GM18909 (cell line): Measurements from ENCODE around the gene CCZ1B.
"Not testable (repeated sequence)": the region's sequence is repeated elsewhere in the genome, so short reads cannot be mapped to it uniquely, and the experiment has no call there.

Source experiments
- ATAC-seq: cut with Tn5 transposase; IDR thresholded peaks from one replicate; pipeline ENCODE4 v1.9.1; 2021; ENCODE audit warnings: mild to moderate bottlenecking; ENCODE audit not compliant: unreplicated experiment, poor library complexity

CCZ1B gene

GRCh38 chr7:6826151-6826550, at the start of gene CCZ1B:
Gene CCZ1B, minus strand, starts transcription at chr7:6826275. Its CDS starts 78 bp downstream, at chr7:6826197.
- ATAC-seq = peak; percentile 99

GRCh38 chr7:6875022-6875421, 48.9 kb upstream of the CCZ1B start:
- not testable (repeated sequence) for ATAC-seq

DNA sequence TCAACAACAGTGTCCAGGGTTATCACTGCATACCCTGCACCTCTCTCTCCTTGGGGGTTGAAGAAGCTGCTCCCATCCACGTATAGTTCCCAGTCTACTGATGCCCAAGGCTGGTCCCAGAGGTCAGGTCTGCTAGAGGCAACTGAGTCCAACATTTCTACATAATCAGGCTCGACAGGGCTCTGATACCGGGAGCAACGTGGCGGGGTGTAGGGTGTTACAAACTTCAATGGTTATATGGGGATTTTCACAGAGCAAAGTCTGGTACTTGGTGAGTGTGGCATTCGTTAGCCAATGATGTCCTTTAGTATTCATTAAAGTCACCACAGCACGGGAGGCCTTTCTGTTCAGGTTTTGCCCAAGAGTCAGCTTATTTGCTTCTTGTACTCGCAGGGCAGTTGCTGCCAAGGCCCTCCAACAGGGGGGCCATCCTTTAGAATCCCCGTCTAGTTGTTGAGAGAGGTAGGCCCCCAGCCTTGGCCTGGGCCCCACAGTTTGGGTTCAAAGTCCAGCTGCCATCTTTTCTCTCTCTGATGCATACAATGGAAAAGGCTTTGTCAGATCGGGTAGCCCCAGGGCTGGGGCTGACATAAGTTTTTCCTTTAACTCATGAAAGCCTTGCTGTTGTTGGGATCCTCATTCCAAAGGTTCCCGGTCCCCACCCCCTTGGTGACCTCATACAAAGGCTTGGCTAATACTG, 46.3 kb upstream of the CCZ1B start:
- ATAC-seq = not testable (repeated sequence)

DNA sequence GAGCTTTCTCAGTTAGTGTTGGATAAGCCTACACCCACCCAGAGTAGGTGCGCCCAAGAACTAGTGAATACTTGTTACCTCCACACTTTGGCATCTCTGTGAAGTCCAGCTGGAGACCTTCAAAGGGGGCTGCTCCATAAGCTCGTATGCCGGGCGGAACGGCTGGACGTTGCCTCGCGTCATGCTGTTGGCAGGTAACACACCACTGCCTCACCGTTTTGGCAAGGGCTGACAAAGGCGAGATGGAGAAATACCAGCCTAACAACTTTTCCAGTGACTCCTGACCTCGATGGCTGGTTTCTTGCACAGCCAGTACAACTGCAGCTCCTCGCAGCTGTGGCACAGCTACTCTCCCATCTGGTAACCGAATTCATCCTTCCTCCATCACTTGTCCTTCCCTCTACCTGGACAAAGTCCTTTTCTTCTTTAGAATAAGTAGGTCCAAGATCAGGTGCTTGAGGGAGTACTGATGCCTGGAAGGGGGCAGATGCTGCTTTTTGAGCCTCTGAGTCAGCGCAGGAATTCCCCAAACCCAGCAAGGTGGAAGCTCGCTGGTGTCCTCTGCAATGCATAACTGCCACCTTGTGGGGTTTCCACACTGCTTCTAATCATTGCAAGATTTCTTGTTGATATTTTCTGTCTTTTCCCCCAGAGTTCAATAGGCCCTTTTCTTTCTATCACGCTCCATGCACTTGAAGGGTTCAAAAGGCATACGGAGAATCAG, 45.5 kb upstream of the CCZ1B start:
- ATAC-seq = not testable (repeated sequence)

DNA sequence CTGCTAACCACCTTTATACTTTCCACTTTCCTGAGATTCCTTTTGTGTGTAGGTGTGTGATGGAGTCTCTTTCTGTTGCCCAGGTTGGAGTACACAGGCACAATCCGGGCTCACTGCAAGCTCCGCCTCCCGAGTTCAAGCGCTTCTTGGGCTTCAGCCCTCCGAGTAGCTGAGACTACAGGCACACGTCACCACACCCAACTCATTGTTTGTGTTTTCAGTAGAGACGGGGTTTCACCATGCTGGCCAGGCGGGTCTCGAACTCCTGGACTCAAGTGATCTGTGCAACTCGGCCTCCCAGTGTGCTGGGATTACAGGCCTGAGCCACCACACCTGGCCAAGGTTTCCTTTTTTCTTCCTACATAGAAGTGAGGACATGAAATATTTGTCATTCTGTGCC, 38.7 kb upstream of the CCZ1B start:
- not testable (repeated sequence) for ATAC-seq

DNA sequence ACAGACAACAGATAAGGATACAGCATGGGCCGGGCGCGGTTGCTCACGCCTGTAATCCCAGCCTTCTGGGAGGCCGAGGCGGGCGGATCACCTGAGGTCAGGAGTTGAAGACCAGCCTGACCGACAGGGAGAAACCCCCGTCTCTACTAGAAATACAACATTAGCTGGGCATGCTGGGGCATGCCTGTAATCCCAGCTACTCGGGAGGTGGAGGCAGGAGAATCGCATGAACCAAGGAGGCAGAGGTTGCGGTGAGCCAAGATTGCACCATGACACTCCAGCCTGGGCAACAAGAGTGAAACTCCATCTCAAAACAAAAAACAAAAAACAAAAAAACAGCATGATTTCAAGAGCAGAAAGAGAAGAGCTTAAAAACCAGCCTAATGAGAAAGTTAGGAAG, 38.1 kb upstream of the CCZ1B start:
- ATAC-seq = not testable (repeated sequence)

DNA sequence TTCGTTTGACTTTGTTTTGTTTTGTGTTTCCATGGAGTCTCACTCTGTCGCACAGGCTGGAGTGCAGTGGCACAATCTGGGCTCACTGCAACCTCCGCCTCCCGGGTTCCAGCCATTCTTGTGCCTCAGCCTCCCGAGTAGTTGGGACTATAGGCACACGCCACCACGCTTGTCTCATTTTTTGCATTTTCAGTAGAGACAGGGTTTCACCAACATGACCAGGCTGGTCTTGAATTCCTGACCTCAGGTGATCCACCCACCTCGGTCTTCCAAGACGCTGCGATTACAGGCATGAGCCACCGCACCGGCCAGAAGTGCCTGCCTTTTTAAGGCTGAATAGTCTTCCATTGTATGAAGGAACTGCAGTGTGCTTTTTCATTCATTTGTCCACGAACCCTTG, 36.8 kb upstream of the CCZ1B start:
- not testable (repeated sequence) for ATAC-seq

DNA sequence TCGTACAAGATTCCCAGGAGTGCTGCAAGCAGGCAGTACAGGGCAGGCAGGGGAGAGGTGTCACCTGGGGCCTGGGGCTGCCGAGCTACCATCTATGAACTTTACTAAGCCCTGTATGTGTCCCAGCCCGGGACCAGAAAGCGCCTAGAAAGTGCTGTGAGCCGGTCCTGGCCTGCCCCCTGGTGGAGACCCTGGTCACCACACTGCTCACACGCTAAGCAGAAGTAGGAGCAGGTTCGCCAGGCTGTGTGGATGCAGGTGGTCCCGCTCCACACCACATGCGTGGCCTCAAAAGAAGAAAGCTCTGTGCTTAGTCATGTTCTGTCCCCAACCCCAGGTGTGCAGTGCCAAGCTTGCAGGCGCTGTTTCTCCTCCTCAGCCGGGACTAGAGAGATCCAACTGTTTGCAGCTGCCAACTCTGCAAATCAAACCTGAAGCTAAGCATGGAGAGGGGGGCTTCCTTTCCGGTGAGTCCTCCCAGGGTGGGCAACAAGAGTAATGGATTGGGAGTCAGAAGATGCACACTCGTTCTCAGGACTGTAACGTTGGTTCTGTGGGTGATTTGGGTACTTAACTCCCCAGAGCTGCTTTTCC, 31.7 kb upstream of the CCZ1B start:
- not testable (repeated sequence) for ATAC-seq

- not testable (repeated sequence) for ATAC-seq
These were observed 29.6 kb upstream of the CCZ1B start for GRCh38 chr7:6855563-6856131.

- not testable (repeated sequence) for ATAC-seq
These were observed 28.9 kb upstream of the CCZ1B start for GRCh38 chr7:6854747-6855562.

- ATAC-seq = not testable (repeated sequence)
These were observed 27.6 kb upstream of the CCZ1B start for GRCh38 chr7:6853681-6854080.

DNA sequence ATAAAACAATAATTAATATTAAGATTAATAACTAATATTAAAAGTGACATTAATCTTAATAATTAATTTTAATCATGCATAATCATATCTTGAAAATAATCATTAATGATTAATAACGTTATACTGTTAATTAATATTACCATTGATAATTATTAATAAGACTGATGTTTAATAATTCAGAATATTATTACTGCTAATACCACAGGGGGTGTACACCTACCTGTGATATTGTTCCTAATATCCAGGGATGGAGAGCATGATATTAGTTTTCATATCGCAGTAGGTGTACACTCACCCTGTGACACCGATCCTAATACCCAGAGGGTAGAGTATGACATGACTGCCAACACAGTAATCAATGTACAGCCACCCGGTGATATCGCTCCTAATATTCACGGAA, 23.1 kb upstream of the CCZ1B start:
- ATAC-seq = not testable (repeated sequence)

- ATAC-seq = not testable (repeated sequence)
These were observed 21.7 kb upstream of the CCZ1B start for GRCh38 chr7:6847751-6848150.

DNA sequence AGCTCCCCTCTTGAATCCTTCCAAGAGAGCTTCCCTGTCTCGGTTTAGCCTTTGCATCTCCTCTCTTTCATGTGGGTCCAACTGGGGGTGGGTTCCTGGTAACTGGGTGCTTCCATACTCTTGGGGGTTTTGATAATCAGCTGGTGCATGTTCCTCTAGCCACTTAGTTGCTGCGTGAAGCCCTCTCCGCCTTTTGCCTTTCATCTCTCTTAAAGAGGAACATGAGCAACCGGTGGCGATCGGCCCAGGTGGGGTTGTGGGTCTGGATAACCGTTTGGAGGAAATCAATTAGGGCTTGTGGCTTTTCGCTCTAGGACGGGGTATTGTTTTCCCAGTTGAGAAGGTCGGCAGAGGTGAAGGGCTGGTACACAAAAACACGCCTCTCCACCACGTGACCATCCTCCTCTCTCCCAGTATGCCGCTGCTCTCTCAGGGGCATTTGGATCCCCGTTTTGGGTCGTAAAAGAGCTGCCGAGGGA, 19.9 kb upstream of the CCZ1B start:
- not testable (repeated sequence) for ATAC-seq

DNA sequence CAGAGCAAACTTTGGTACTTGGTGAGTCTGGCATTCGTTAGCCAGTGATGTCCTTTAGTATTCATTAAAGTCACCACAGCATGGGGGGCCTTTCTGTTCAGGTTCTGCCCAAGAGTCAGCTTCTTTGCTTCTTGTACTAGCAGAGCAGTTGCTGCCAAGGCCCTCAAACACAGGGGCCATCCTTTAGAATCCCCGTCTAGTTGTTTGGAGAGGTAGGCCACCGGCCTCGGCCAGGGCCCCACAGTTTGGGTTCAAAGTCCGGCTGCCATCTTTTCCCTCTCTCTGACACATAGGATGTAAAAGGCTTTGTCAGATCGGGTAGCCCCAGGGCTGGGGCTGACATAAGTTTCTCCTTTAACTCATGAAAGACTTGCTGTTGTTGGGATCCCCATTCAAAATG, 17.6 kb upstream of the CCZ1B start:
- ATAC-seq = not testable (repeated sequence)

DNA sequence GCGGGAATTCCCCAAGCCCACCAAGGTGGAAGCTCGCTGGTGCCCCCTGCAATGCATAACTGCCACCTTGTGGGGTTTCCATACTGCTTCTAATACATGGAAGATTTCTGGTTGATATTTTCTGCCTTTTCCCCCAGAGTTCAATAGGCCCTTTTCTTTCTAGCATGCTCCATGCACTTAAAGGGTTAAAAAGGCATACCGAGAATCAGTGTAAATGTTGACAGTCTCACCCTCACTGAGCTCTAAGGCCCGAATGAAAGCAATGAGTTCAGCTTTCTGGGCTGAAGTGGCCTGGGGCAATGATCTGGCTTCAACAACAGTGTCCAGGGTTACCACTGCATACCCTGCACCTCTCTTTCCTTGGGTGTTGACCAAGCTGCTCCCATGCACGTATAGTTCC, 17.0 kb upstream of the CCZ1B start:
- ATAC-seq = not testable (repeated sequence)

GRCh38 chr7:6842278-6842921, 16.3 kb upstream of the CCZ1B start:
- not testable (repeated sequence) for ATAC-seq

DNA sequence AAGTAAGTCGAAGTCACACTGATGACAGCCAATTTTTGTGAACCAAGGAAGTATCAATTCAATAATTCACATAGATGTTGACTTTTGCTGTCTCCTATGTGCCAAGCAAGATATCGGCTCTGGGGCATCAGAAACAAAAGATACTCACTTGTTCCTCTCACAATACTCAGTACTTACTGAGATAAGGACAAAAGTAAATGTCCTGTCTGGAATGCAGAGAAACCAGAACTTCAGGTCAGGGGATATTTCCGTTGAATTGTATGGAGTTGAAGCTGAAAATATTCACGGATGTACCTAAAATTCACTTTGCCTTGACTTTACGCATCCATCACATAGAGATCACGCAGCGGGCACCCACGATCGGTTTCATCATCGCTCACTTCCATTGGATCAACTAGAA, 11.0 kb upstream of the CCZ1B start:
- ATAC-seq = not testable (repeated sequence)

DNA sequence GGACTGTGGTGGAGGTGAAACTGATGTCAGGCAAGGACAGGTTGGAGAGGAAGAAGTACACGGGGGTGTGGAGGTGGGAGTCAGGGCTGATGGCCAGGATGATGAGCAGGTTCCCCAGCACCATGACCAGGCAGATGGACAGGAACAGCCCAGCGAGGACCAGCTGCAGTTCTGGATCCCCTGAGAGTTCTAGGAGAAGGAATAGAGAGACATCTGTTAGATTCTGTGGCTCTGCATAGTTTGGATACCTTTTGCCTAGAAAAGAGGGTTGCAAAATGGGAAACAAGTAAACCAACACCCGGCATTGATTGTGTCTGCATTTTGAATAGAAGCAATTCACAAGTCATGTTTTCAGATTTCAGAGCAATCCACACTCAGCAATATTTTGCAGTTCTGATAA, 9.4 kb upstream of the CCZ1B start:
- ATAC-seq = not testable (repeated sequence)
